Naive thymus-derived CD4-positive, alpha-beta T cell (primary cell): Measurements from ENCODE around the gene SMYD3. TPM values are rescaled to one million over a fixed set of nuclear protein-coding genes. Genes with fewer than 3 reads are reported as not detected.

Source experiments
- ATAC-seq: fragments of 150-1000 bp; cut with Tn5 transposase; 2 replicates; pipeline ENCODE4 v1.10.0; 2021; ENCODE audit warnings: mild to moderate bottlenecking, moderate library complexity
- CTCF ChIA-PET: fragments of 350-600 bp; sonication (Branson Sonifier 250); formaldehyde crosslinking; loops from one replicate; lab custom pipeline; 2021; ENCODE audit warnings: antibody characterized with exemption; lab: Charles Lee
- POLR2A ChIA-PET: fragments of 350-600 bp; sonication (Branson Sonifier 250); formaldehyde crosslinking; loops from one replicate; lab custom pipeline; 2021; ENCODE audit warnings: antibody characterized with exemption, inconsistent platforms; lab: Charles Lee
- DNase-seq, 9 donors: peaks; one replicate each; pipeline versions ENCODE4 v3.0.0 to v3.0.0-alpha.2; 2020 to 2022; ENCODE audit warnings: mixed read lengths in 1 of 9
- H3K27ac ChIP-seq: one replicate; pipeline ENCODE4 v1.7.0; 2013; ENCODE audit warnings: mild to moderate bottlenecking, low read depth, low read length, moderate library complexity
- H3K27me3 ChIP-seq, 2 donors: one replicate each; pipeline ENCODE4 v1.7.0; 2013; ENCODE audit warnings: low read length in 2 of 2, mild to moderate bottlenecking in 2 of 2, moderate library complexity in 2 of 2; ENCODE audit not compliant: control insufficient read depth in 2 of 2, insufficient read depth in 2 of 2
- H3K36me3 ChIP-seq, 3 experiments: 1 replicate in 2 of 3; 2 replicates in 1 of 3; pipeline ENCODE4 v1.7.0; 2013; ENCODE audit warnings: low read length in 3 of 3, mild to moderate bottlenecking in 3 of 3, moderate library complexity in 1 of 3; ENCODE audit not compliant: insufficient read depth in 3 of 3, control insufficient read depth in 2 of 3
- H3K4me1 ChIP-seq, 2 donors: one replicate each; pipeline ENCODE4 v1.7.0; 2013; ENCODE audit warnings: low read length in 2 of 2, mild to moderate bottlenecking in 2 of 2, moderate library complexity in 1 of 2; ENCODE audit not compliant: control insufficient read depth in 2 of 2, insufficient read depth in 2 of 2
- H3K4me3 ChIP-seq: 2 replicates; pipeline ENCODE4 v1.7.0; 2013; ENCODE audit warnings: mild to moderate bottlenecking, low read length
- H3K9me3 ChIP-seq, 3 experiments: 1 replicate in 2 of 3; 2 replicates in 1 of 3; pipeline ENCODE4 v1.7.0; 2013; ENCODE audit warnings: low read length in 3 of 3; ENCODE audit not compliant: control insufficient read depth in 2 of 3
- H3K27ac Mint-ChIP-seq, 9 donors: one replicate each; pipeline ENCODE4 v1.8.0; 2020 to 2022; ENCODE audit warnings: mixed read lengths in 9 of 9, mild to moderate bottlenecking in 8 of 9, moderate library complexity in 5 of 9, inconsistent platforms in 2 of 9
- H3K27me3 Mint-ChIP-seq, 5 donors: one replicate each; pipeline ENCODE4 v1.8.0; 2021 to 2022; ENCODE audit warnings: mixed read lengths in 5 of 5, mild to moderate bottlenecking in 1 of 5
- H3K36me3 Mint-ChIP-seq, 5 donors: one replicate each; pipeline ENCODE4 v1.8.0; 2020 to 2022; ENCODE audit warnings: mixed read lengths in 5 of 5, mild to moderate bottlenecking in 3 of 5, inconsistent platforms in 1 of 5
- H3K4me1 Mint-ChIP-seq, 7 donors: one replicate each; pipeline ENCODE4 v1.8.0; 2020 to 2022; ENCODE audit warnings: mixed read lengths in 7 of 7, mild to moderate bottlenecking in 3 of 7, inconsistent platforms in 1 of 7
- H3K4me3 Mint-ChIP-seq, 10 donors: one replicate each; pipeline ENCODE4 v1.8.0; 2020 to 2022; ENCODE audit warnings: mild to moderate bottlenecking in 10 of 10, mixed read lengths in 10 of 10, moderate library complexity in 6 of 10, inconsistent platforms in 2 of 10
- H3K9me3 Mint-ChIP-seq, 11 donors: one replicate each; pipeline ENCODE4 v1.8.0; 2020 to 2022; ENCODE audit warnings: mixed read lengths in 11 of 11, mild to moderate bottlenecking in 4 of 11, inconsistent platforms in 1 of 11, moderate library complexity in 1 of 11
- intact Hi-C, 2 donors: fragments of 100-400 bp; cut with micrococcal nuclease; formaldehyde crosslinking; loops; one replicate each; pipeline ENCODE4 v1.15.1; 2023
- polyA plus RNA-seq, 2 donors: library from polyadenylated mRNA; unstranded; fragments of 300-500 nt; fragmentation: Illumina TruSeq; gene quantifications; one replicate each; pipeline ENCODE4 v1.2.3, GENCODE V29; 2021
- total RNA-seq, 6 experiments: library from RNA in 5 of 6; stranded (reverse) in 5 of 6; gene quantifications; 1 replicate in 5 of 6; 2 replicates in 1 of 6; pipeline ENCODE4 v1.2.3 and lab custom pipeline; 2021 to 2026

SMYD3 gene
- total and polyA plus RNA-seq, 7 experiments from 2014 or later: 19.5 to 28.6 (median 24.4) TPM

DNA sequence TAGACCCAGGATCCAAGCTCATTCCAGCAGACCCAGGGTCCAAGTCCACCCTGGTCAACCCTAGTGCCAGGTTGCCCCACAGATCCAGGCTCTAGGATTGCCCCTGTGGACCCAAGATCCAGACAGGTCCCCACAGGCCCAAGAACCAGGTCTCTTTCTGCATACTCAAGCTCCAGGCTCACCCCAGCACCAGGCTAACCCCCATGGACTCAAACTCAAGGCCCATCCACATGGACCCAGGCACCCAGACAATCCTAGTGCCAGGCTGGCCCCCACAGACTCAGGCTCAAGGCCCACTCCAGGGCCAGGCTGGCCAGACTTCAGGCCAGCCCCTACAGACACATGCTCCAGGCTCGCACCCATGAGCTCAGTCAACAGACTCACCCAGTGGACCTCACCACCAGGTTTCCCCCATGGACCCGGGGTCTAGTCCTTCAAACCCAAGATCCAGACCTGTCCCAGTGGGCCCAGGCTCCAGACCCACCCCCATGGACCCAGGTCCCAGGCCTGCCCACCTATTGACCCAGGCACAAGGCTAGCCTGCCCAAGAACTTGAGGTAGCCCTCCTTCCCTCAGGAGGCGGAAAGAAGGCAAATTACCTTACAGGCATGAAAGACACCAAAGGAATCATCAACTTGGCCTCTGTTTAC lies 124.4 kb downstream of the SMYD3 start:
- Mint-ChIP-seq H3K27ac (no peak overlapping the region), H3K27me3 (no peaks in the 10 kb centered on the region), H3K4me3 (no peak overlapping the region), H3K4me1 (peaks cover 0 to 7% (median 0%) of the 10 kb centered on the region in 7 donors), H3K36me3 (peaks cover 0 to 24% (median 6%) of the 10 kb centered on the region in 5 donors), H3K9me3 (no peaks in the 10 kb centered on the region)
- Histone ChIP-seq H3K9me3 (no peaks in the 10 kb centered on the region), H3K27me3 (no peaks in the 10 kb centered on the region), H3K27ac (no peak overlapping the region), H3K36me3 (no peaks in the 10 kb centered on the region), H3K4me3 (no peak overlapping the region), H3K4me1 (no peaks in the 10 kb centered on the region)
- intact Hi-C loops: no loop called here
- CTCF ChIA-PET: no interaction called here
- POLR2A ChIA-PET: no interaction called here
- DNase-seq (no peak), ATAC-seq (no peak)

DNA sequence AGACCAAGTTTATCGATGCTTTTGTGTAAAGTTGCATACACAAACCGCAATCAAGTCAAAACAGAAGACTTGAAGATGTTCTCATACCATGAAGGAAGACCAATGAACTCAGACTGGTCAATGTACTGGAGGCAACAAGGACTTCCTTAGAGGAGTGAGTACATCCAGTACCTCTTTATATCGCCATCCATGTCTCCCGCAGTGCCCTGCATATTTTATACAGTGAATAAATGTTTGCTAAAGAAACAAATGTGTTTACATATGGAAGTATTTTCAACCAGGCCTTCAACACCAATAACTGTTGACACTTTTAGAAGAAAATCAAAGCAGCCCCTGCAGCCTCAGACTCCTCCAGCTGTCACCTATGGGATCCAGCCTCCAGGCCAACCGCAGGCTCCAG lies 125.6 kb downstream of the SMYD3 start:
- CTCF ChIA-PET: no interaction called here
- ATAC-seq (no peak), DNase-seq (no peak)
- H3K9me3 Mint-ChIP-seq: no peaks in the 10 kb centered on the region
- intact Hi-C loops: no loop called here
- H3K9me3 ChIP-seq: no peaks in the 10 kb centered on the region
- H3K36me3 ChIP-seq: no peaks in the 10 kb centered on the region
- POLR2A ChIA-PET: no interaction called here
- peaks cover 0 to 22% (median 9%) of the 10 kb centered on the region in 5 donors for H3K36me3 Mint-ChIP-seq
- no peak overlapping the region for H3K27ac ChIP-seq
- H3K4me1 Mint-ChIP-seq: peaks cover 0 to 7% (median 0%) of the 10 kb centered on the region in 7 donors
- H3K27me3 Mint-ChIP-seq: no peaks in the 10 kb centered on the region
- no peak overlapping the region for H3K4me3 Mint-ChIP-seq
- H3K4me3 ChIP-seq: no peak overlapping the region
- no peak overlapping the region for H3K27ac Mint-ChIP-seq
- no peaks in the 10 kb centered on the region for H3K27me3 ChIP-seq
- no peaks in the 10 kb centered on the region for H3K4me1 ChIP-seq

DNA sequence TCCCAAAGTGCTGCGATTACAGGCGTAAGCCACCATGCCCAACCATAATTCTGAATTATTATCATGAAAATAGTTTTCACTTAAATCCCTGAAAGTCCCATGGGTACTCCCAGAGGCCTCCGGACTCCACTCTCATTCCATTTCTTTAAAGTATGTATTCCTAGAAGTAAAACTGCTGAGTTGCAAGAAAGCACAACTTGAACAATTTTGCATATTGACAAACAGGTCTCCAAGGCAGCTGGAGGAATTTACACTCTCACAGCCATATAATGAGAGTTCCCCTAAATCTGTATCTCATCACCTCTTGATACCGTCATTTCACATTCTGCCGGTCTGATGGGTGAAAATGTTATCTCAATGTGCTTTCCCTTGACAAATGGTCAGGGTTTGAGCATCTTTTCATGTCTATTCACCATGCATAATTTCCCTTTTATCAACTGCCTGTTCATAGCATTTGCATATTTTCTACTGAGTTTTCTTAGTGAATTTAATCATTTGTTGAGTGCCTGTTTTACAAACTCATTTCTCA lies 129.4 kb downstream of the SMYD3 start:
- Mint-ChIP-seq H3K4me1 (peaks cover 0 to 8% (median 5%) of the 10 kb centered on the region in 7 donors), H3K9me3 (no peaks in the 10 kb centered on the region), H3K27me3 (no peaks in the 10 kb centered on the region), H3K36me3 (peaks cover 0 to 11% (median 0%) of the 10 kb centered on the region in 5 donors), H3K4me3 (no peak overlapping the region), H3K27ac (no peak overlapping the region)
- no peaks in the 10 kb centered on the region for H3K36me3 ChIP-seq
- no peak for ATAC-seq
- ChIA-PET POLR2A (no interaction called here), CTCF (no interaction called here)
- no peaks in the 10 kb centered on the region for H3K4me1 ChIP-seq
- H3K27ac ChIP-seq: no peak overlapping the region
- no peak for DNase-seq
- H3K27me3 ChIP-seq: no peaks in the 10 kb centered on the region
- no peaks in the 10 kb centered on the region for H3K9me3 ChIP-seq
- no peak overlapping the region for H3K4me3 ChIP-seq
- intact Hi-C loops: no loop called here

DNA sequence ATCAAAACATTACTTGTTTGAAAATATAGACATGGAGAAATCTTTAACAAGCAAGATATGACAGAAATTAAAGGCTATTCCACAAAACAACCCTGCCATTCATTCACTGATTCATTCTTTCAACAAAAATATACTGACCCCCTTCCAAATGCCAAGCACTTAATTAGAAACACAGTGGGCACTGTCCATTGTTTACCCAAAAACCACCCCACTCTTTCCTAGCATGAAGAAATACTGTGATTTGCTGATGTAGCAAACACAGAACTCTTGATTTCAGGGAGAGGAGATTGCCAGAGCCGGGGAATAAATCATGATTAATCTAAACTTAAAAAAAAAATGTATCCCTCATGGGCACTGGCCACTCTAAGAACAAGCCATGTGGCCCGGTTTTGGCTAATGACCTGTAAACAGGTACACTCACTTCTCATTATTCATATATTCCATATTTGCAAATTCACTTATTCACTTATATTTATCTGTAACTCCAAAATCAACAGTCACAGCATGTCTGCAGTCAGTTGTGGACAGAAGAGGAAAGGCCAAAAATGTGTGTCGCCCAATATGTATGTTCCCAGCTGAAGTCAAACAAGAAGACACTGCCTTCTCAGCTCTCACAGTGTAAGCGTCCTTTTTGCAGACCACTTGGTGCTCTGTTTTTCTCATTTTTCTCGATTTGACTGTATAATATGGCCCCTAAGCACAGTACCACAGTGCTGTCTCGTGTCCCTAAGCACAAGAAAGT lies 133.1 kb downstream of the SMYD3 start:
- no peak overlapping the region for H3K4me3 Mint-ChIP-seq
- intact Hi-C loops: no loop called here
- H3K9me3 ChIP-seq: no peaks in the 10 kb centered on the region
- H3K4me1 Mint-ChIP-seq: peaks cover 0 to 8% (median 0%) of the 10 kb centered on the region in 7 donors
- no peaks in the 10 kb centered on the region for H3K9me3 Mint-ChIP-seq
- H3K36me3 ChIP-seq: no peaks in the 10 kb centered on the region
- no peaks in the 10 kb centered on the region for H3K27me3 ChIP-seq
- peaks cover 0 to 5% (median 0%) of the 10 kb centered on the region in 5 donors for H3K36me3 Mint-ChIP-seq
- H3K4me3 ChIP-seq: no peak overlapping the region
- no peak overlapping the region for H3K27ac ChIP-seq
- H3K27ac Mint-ChIP-seq: no peak overlapping the region
- ChIA-PET CTCF (no interaction called here), POLR2A (no interaction called here)
- no peak for DNase-seq
- H3K27me3 Mint-ChIP-seq: no peaks in the 10 kb centered on the region
- H3K4me1 ChIP-seq: no peaks in the 10 kb centered on the region
- no peak for ATAC-seq

DNA sequence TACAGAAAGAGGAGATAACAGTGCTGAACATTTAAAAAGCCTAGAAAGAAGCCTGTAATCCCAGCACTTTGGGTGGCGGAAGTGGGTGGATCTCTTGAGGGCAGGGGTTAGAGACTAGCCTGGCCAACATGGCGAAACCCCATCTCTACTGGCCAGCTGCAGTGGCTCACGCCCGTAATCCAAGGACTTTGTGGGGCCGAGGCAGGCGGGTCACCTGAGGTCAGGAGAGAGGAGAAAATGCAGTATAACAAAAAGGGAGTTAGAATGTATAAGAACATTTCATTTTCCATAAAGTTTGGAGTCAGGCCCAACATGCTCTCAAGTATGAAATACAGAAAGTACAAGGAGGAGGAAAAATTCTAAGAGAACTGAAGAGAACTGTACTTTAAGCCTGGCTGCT lies 134.5 kb downstream of the SMYD3 start:
- H3K4me1 Mint-ChIP-seq: peaks cover 0 to 12% (median 0%) of the 10 kb centered on the region in 7 donors
- H3K4me3 Mint-ChIP-seq: no peak overlapping the region
- H3K27ac ChIP-seq: no peak overlapping the region
- no peaks in the 10 kb centered on the region for H3K9me3 Mint-ChIP-seq
- H3K4me3 ChIP-seq: no peak overlapping the region
- intact Hi-C loops: no loop called here
- ATAC-seq (no peak), DNase-seq (no peak)
- no peaks in the 10 kb centered on the region for H3K36me3 ChIP-seq
- POLR2A ChIA-PET: no interaction called here
- peaks cover 0 to 12% (median 12%) of the 10 kb centered on the region in 5 donors for H3K36me3 Mint-ChIP-seq
- CTCF ChIA-PET: no interaction called here
- H3K9me3 ChIP-seq: no peaks in the 10 kb centered on the region
- H3K27me3 ChIP-seq: no peaks in the 10 kb centered on the region
- peak overlapping the region in 1 of 9 donors; percentile 36 for H3K27ac Mint-ChIP-seq
- no peaks in the 10 kb centered on the region for H3K27me3 Mint-ChIP-seq
- no peaks in the 10 kb centered on the region for H3K4me1 ChIP-seq

DNA sequence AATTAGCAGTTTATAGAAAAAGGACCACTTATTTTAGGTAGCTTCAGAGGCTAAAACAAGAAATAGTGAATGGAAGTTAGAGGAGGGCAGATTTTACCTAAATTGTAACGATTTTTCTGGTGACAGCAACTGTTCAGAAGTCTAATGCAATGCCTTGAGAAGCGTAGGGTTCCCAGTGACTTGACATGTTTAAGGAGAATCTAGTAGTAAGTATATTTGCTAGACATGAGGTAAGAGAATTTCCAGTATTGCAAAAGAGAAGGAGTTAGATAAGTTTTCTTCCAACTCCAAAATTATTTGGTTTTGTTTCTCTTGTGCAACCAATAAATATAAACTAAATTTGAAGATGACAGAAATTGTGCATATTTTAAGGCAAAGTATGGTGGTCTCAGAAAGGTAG lies 140.0 kb downstream of the SMYD3 start:
- Histone ChIP-seq H3K27ac (no peak overlapping the region), H3K9me3 (no peaks in the 10 kb centered on the region), H3K4me1 (no peaks in the 10 kb centered on the region), H3K36me3 (no peaks in the 10 kb centered on the region), H3K27me3 (no peaks in the 10 kb centered on the region), H3K4me3 (no peak overlapping the region)
- ATAC-seq (no peak), DNase-seq (no peak)
- Mint-ChIP-seq H3K4me3 (no peak overlapping the region), H3K27ac (no peak overlapping the region), H3K9me3 (peaks cover 0 to 17% (median 1%) of the 10 kb centered on the region in 11 donors), H3K4me1 (peaks cover 3 to 10% (median 8%) of the 10 kb centered on the region in 7 donors), H3K36me3 (peaks cover 0 to 36% (median 25%) of the 10 kb centered on the region in 5 donors), H3K27me3 (no peaks in the 10 kb centered on the region)
- CTCF ChIA-PET: no interaction called here
- intact Hi-C loops: no loop called here
- POLR2A ChIA-PET: no interaction called here
